ENCODE data around the gene AOPEP.

The AOPEP gene

DNA sequence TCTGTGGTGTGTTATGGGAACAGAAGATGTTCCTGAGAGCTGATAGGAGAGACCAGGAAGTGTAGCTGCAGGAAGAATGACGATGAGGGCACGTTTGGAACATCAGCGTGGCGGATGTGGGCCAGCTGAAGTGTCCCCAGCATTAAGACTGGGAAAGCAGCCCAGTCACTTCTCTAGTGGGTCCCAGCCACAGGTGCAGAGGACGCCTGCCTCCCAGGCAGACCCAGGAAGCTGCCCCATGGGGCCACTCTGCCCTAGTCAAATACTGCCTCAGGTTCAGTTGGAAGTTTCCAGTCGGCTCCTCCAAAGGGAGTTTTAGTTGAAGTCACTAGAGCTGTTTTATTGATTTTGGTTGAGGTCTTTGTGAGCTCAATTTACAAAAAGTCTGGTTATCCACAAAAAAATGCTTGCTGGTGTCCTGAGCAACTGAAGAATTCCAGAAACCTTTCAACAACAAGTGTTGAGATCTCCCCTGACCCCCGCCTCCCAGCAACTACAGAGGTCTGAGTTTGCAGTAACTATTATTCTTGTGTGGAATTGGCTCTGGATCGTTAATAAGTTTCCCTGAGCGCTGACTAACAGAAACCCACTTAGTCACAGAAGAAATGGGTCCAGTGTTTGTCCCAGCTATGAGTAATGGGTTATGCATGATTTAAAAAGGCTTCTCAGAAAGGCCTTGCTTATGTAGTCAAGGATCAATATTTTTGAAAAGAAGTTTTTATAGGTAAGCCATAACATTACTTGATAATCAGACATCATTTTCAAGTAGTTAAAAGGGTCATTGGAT is 296.9 kb downstream of the AOPEP start:
- Histone ChIP-seq H3K9me3 (ENCODE audit: control insufficient read depth, low read length) (no peaks in the 10 kb centered on the region), H3K4me3 (ENCODE audit: low read depth, low read length) (peak overlapping the region; percentile 25), H2AFZ (no peak overlapping the region), H3K36me3 (ENCODE audit: control insufficient read depth, insufficient read depth, low read length) (no peaks in the 10 kb centered on the region), H3K27me3 (ENCODE audit: control insufficient read depth, insufficient read depth, low read length) (no peaks in the 10 kb centered on the region), H3K79me2 (peaks cover 28% of the 10 kb centered on the region), H3K4me2 (ENCODE audit: low read length) (peak overlapping the region; percentile 62), H3K27ac (peak overlapping the region; percentile 83), H3K4me1 (peaks cover 29% of the 10 kb centered on the region), H3K9ac (no peak overlapping the region)
- TF ChIP-seq CTCF (IDR thresholded peaks at IDR 0.05), result no peak

DNA sequence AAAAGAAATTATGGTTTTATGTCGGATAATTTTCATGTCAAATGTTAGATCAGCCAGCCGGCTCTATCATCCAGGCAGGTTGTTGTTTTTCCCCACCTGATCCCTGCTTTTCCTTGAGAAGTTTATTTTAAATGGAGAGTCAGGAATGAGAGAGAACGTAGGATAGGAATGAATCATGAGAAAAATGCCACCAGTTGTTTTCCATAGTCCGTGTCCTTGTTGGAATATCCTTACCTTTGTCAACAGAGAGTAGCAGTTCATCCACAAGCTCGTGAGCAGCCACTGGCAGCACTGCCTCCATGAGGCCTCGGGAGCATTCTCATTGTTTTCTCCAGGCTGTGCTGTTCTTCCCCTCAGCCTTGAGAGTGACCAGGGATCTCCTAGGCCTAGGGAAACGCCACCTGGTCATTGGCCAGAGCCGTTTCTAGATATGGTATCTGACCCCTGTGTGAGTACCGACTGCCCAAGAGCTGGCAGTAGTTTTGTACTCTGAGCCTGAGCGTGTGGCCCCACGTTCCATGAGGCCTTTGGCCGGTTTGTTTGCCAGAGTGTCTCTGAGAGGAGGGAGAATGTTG is 297.7 kb downstream of the AOPEP start:
- Histone ChIP-seq H3K4me1 (peaks cover 28% of the 10 kb centered on the region), H3K27ac (peak overlapping the region; percentile 83), H3K4me2 (ENCODE audit: low read length) (peak overlapping the region; percentile 62), H3K79me2 (peaks cover 32% of the 10 kb centered on the region), H3K9me3 (ENCODE audit: control insufficient read depth, low read length) (no peaks in the 10 kb centered on the region), H3K4me3 (ENCODE audit: low read depth, low read length) (peak overlapping the region; percentile 25), H3K27me3 (ENCODE audit: control insufficient read depth, insufficient read depth, low read length) (no peaks in the 10 kb centered on the region), H2AFZ (no peak overlapping the region), H3K9ac (no peak overlapping the region), H3K36me3 (ENCODE audit: control insufficient read depth, insufficient read depth, low read length) (no peaks in the 10 kb centered on the region)
- TF ChIP-seq CTCF (IDR thresholded peaks at IDR 0.05), result no peak

DNA sequence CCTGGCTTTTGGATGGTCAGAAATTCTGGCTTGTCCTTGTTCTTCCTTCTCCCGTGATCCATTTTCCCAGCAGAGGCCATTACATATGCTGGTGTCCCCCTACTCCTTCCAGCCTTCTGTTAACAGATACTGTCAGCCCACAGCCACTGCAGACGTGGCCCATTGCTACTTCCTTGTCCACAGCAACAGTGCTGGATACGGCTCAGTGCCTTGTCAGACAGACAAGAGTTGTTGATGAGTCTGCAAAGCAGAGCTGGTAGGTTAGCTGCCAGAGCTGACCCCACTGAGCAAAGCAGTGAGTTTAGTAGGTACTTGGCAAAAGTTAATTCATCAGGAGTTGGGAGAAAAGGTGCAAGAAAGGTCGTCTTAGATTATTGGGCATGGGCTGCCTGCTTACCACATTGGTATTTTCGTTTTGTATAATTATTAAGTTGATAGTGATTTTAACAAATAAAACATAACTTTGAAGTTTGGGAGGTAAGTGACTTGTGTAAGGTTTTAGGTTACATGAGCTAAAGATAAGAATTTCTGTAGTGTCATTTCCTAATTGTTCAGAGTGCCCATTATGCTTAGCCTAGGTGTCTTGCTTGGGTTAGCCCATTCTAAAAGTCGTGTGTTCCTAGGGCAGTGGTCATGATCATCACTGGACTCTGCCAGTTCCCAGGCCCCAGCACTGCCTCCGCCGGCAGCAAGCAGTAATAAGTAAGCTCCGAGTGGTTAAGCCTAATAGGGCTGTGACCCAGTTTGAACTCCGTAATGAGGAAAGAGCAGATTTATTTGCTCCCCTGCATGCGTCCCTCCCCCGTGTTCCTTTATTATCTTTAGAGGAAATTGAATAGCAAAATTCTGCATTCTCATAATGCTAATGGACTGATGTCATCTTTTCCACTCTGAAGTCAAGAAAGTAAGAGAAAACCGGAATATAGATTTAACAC is 299.0 kb downstream of the AOPEP start:
- no peaks in the 10 kb centered on the region for H3K36me3 ChIP-seq (ENCODE audit: control insufficient read depth, insufficient read depth, low read length)
- H3K9ac ChIP-seq, result no peak overlapping the region
- TF ChIP-seq CTCF (IDR thresholded peaks at IDR 0.05), result no peak
- H3K27me3 ChIP-seq (ENCODE audit: control insufficient read depth, insufficient read depth, low read length), result no peaks in the 10 kb centered on the region
- peaks cover 30% of the 10 kb centered on the region for H3K79me2 ChIP-seq
- no peaks in the 10 kb centered on the region for H3K9me3 ChIP-seq (ENCODE audit: control insufficient read depth, low read length)
- no peak overlapping the region for H2AFZ ChIP-seq
- peak overlapping the region; percentile 62 for H3K4me2 ChIP-seq (ENCODE audit: low read length)
- H3K4me3 ChIP-seq (ENCODE audit: low read depth, low read length), result peak overlapping the region; percentile 35
- H3K4me1 ChIP-seq, result peaks cover 31% of the 10 kb centered on the region
- peak overlapping the region; percentile 83 for H3K27ac ChIP-seq

DNA sequence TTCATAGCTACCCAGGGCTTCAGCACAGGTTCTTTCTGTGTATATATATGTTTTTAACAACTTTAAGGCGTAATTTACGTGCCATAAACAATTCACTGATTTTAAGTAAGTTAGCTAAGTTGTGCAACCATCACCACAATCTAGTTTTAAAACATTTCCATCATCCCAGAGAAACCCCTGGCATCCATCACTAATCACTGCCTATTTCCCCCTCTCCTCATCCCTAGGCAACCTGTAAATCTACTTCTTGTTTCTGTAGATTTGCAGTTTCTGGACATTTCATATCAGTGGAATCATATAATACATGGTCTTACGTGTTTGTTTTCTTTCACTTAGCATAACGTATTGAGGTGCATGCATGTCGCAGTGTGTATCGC is 299.6 kb downstream of the AOPEP start:
- peaks cover 29% of the 10 kb centered on the region for H3K79me2 ChIP-seq
- peak overlapping the region; percentile 35 for H3K4me3 ChIP-seq (ENCODE audit: low read depth, low read length)
- H3K4me1 ChIP-seq, result peaks cover 31% of the 10 kb centered on the region
- no peaks in the 10 kb centered on the region for H3K9me3 ChIP-seq (ENCODE audit: control insufficient read depth, low read length)
- H3K27me3 ChIP-seq (ENCODE audit: control insufficient read depth, insufficient read depth, low read length), result no peaks in the 10 kb centered on the region
- H2AFZ ChIP-seq, result no peak overlapping the region
- no peaks in the 10 kb centered on the region for H3K36me3 ChIP-seq (ENCODE audit: control insufficient read depth, insufficient read depth, low read length)
- H3K4me2 ChIP-seq (ENCODE audit: low read length), result peak overlapping the region; percentile 62
- H3K9ac ChIP-seq, result no peak overlapping the region
- TF ChIP-seq CTCF (IDR thresholded peaks at IDR 0.05), result no peak
- peak overlapping the region; percentile 83 for H3K27ac ChIP-seq
